HepG2 (cell line): ENCODE data around the gene SETD1A. TPM values are rescaled to one million over a fixed set of nuclear protein-coding genes. Genes with fewer than 3 reads are reported as not detected.

Experiments
- AGO2 ChIP-seq: fragments of 200-400 bp; formaldehyde crosslinking; optimal IDR thresholded peaks from 2 replicates; pipeline ENCODE3; 2017; ENCODE audit warnings: mild to moderate bottlenecking, low read depth, low read length, moderate library complexity
- HNRNPLL ChIP-seq: fragments of 200-400 bp; formaldehyde crosslinking; IDR thresholded peaks from 2 replicates; pipeline ENCODE4 v1.6.1; 2017; ENCODE audit warnings: mild to moderate bottlenecking, low read depth, low read length; ENCODE audit not compliant: poor library complexity, severe bottlenecking
- HOXA3 ChIP-seq: sonication (generic); formaldehyde crosslinking; IDR thresholded peaks from 2 replicates; pipeline ENCODE4 v1.5.0; 2020; ENCODE audit warnings: missing genetic modification reagents
- MTF1 ChIP-seq: sonication (generic); formaldehyde crosslinking; IDR thresholded peaks from 2 replicates; pipeline ENCODE4 v1.5.0; 2020; ENCODE audit warnings: missing genetic modification reagents
- NCOA2 ChIP-seq: sonication (generic); formaldehyde crosslinking; IDR thresholded peaks from 2 replicates; pipeline ENCODE4 v1.8.0; 2022; ENCODE audit warnings: inconsistent platforms
- PHF20 ChIP-seq: sonication (generic); formaldehyde crosslinking; IDR thresholded peaks from 2 replicates; pipeline ENCODE4 v1.5.0; 2020; ENCODE audit warnings: mild to moderate bottlenecking, missing genetic modification reagents
- ZBED4 ChIP-seq: sonication (generic); formaldehyde crosslinking; IDR thresholded peaks from 2 replicates; pipeline ENCODE4 v1.4.0; 2020; ENCODE audit warnings: missing genetic modification reagents, borderline replicate concordance
- ZBTB1 ChIP-seq: sonication (generic); formaldehyde crosslinking; IDR thresholded peaks from 2 replicates; pipeline ENCODE4 v1.4.0; 2020; ENCODE audit warnings: missing genetic modification reagents, borderline replicate concordance
- ZBTB8A ChIP-seq: sonication (generic); formaldehyde crosslinking; IDR thresholded peaks from 2 replicates; pipeline ENCODE4 v1.4.0; 2020; ENCODE audit warnings: mild to moderate bottlenecking, low read depth, missing genetic modification reagents, borderline replicate concordance
- ZNF136 ChIP-seq: sonication (generic); formaldehyde crosslinking; IDR thresholded peaks from 2 replicates; pipeline ENCODE4 v1.8.1; 2022; ENCODE audit warnings: low read depth, mild to moderate bottlenecking, moderate library complexity, missing genetic modification reagents
- ZNF292 ChIP-seq: sonication (generic); formaldehyde crosslinking; IDR thresholded peaks from 2 replicates; pipeline ENCODE4 v1.8.1; 2022; ENCODE audit warnings: mild to moderate bottlenecking, low read depth, missing genetic modification reagents, borderline replicate concordance
- ZNF484 ChIP-seq: sonication (generic); formaldehyde crosslinking; IDR thresholded peaks from 2 replicates; pipeline ENCODE4 v1.5.1; 2020; ENCODE audit warnings: mild to moderate bottlenecking, low read depth, missing genetic modification reagents, borderline replicate concordance
- ZNF501 ChIP-seq: sonication (generic); formaldehyde crosslinking; IDR thresholded peaks from 2 replicates; pipeline ENCODE4 v1.5.1; 2020; ENCODE audit warnings: mild to moderate bottlenecking, moderate library complexity, missing genetic modification reagents
- ZNF773 ChIP-seq: sonication (generic); formaldehyde crosslinking; IDR thresholded peaks from 2 replicates; pipeline ENCODE4 v1.4.0; 2020; ENCODE audit warnings: missing genetic modification reagents, borderline replicate concordance
- ZSCAN31 ChIP-seq: sonication (generic); formaldehyde crosslinking; IDR thresholded peaks from 2 replicates; pipeline ENCODE4 v1.5.0; 2020; ENCODE audit warnings: low read depth, mild to moderate bottlenecking, missing genetic modification reagents
- polyA plus RNA-seq, 8 experiments: library from polyadenylated mRNA; depleted of rRNA in 3 of 8; stranded (reverse) in 7 of 8; unstranded in 1 of 8; fragments of >200 nt; fragmentation: Illumina TruSeq in 4 of 8; extraction: Trizol in 4 of 8; gene quantifications; 2 replicates each; pipeline versions ENCODE4 v1.2.1 to v1.2.3, GENCODE V29; 2011 to 2016; ENCODE audit warnings: low read depth in 4 of 8, missing spikeins in 1 of 8, mixed read lengths in 1 of 8; ENCODE audit not compliant: insufficient read depth in 1 of 8
- total RNA-seq, 5 experiments: library from RNA; depleted of rRNA; stranded (reverse); fragments of >200 nt; fragmentation: Illumina TruSeq; extraction: Trizol; gene quantifications; 2 replicates each; pipeline ENCODE4 v1.2.3, GENCODE V29; 2016; ENCODE audit warnings: low read depth in 1 of 5
- TF ChIP-seq, protein P1 (sequence below), 2 experiments: sonication (generic) in 1 of 2; formaldehyde crosslinking in 1 of 2; IDR thresholded peaks; 2 replicates each; pipeline versions ENCODE4 v1.4.0 to v1.6.1; 2016 to 2020; ENCODE audit warnings: borderline replicate concordance in 1 of 2, low read depth in 1 of 2, mild to moderate bottlenecking in 1 of 2, missing genetic modification reagents in 1 of 2
- TF ChIP-seq, protein P2 (sequence below): sonication (generic); formaldehyde crosslinking; IDR thresholded peaks from 2 replicates; pipeline ENCODE4 v1.5.1; 2020; ENCODE audit warnings: missing genetic modification reagents, mild to moderate bottlenecking, borderline replicate concordance
- TF ChIP-seq, protein P3 (sequence below): sonication (generic); IDR thresholded peaks from 2 replicates; pipeline ENCODE4 v1.6.1; 2016; ENCODE audit warnings: low read depth, borderline replicate concordance

The SETD1A gene
- total and polyA plus RNA-seq, 2 of the 13 experiments (the other 11 are each of a cell fraction or from before 2014, with no cell fraction given) = 3.8 to 5.6 TPM

DNA sequence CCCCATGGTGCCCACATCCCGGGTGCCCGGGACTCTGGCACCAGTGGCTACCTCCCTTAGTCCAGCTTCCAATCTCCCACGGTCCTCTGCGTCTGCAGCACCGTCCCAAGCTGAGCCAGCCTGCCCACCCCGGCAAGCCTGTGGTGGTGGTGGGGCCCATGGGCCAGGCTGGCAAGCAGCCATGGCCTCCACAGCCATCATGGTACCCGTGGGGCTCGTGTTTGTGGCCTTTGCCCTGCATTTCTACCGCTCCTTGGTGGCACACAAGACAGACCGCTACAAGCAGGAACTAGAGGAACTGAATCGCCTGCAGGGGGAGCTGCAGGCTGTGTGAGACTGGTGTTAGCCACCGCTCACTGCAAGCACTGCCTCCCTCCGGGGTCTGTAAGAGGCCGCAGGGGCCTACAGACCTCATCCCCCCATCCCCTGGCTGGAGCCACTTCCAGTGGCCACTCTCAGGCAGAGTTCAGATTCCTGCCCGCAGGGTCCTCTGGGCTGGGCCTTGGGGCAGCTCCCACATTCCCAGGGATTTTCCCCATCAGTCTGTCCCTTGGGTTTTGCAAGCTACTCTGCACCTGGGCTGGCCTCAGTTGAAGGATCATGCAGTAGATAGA is 3.9 kb upstream of the SETD1A start (continued):
- TF ChIP-seq, protein P1, sequence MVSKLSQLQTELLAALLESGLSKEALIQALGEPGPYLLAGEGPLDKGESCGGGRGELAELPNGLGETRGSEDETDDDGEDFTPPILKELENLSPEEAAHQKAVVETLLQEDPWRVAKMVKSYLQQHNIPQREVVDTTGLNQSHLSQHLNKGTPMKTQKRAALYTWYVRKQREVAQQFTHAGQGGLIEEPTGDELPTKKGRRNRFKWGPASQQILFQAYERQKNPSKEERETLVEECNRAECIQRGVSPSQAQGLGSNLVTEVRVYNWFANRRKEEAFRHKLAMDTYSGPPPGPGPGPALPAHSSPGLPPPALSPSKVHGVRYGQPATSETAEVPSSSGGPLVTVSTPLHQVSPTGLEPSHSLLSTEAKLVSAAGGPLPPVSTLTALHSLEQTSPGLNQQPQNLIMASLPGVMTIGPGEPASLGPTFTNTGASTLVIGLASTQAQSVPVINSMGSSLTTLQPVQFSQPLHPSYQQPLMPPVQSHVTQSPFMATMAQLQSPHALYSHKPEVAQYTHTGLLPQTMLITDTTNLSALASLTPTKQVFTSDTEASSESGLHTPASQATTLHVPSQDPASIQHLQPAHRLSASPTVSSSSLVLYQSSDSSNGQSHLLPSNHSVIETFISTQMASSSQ (IDR thresholded peaks at IDR 0.05; ENCODE audit: low read depth) = no peak
- TF ChIP-seq, protein P1 (CRISPR knock-in tag; IDR thresholded peaks at IDR 0.05; ENCODE audit: borderline replicate concordance) = no peak
- TF ChIP-seq ZNF136 (CRISPR knock-in tag) (peak; percentile 70; the same call in 1 of the 2 replicates), ZNF773 (CRISPR knock-in tag) (no peak), AGO2 (peak; percentile 97), ZBTB8A (no peak), MTF1 (CRISPR knock-in tag) (no peak), HNRNPLL (peak; percentile 41), ZBTB1 (CRISPR knock-in tag) (no peak), NCOA2 (CRISPR knock-in tag) (0 out of 2 replicates have a peak, but pooled peaks have one; percentile 25), HOXA3 (CRISPR knock-in tag) (peak; percentile 58; the same call in 1 of the 2 replicates), ZBED4 (peak; percentile 38; the same call in 1 of the 2 replicates), ZSCAN31 (CRISPR knock-in tag) (no peak; the same call in none of the 2 replicates), ZNF292 (CRISPR knock-in tag) (peak; percentile 63; the same call in 1 of the 2 replicates), PHF20 (CRISPR knock-in tag) (no peak), ZNF484 (CRISPR knock-in tag) (no peak), ZNF501 (CRISPR knock-in tag) (peak; percentile 60; the same call in 1 of the 2 replicates)
- TF ChIP-seq, protein P2, sequence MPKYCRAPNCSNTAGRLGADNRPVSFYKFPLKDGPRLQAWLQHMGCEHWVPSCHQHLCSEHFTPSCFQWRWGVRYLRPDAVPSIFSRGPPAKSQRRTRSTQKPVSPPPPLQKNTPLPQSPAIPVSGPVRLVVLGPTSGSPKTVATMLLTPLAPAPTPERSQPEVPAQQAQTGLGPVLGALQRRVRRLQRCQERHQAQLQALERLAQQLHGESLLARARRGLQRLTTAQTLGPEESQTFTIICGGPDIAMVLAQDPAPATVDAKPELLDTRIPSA (CRISPR knock-in tag) = no peak
- TF ChIP-seq, protein P3, sequence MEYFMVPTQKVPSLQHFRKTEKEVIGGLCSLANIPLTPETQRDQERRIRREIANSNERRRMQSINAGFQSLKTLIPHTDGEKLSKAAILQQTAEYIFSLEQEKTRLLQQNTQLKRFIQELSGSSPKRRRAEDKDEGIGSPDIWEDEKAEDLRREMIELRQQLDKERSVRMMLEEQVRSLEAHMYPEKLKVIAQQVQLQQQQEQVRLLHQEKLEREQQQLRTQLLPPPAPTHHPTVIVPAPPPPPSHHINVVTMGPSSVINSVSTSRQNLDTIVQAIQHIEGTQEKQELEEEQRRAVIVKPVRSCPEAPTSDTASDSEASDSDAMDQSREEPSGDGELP = 0 out of 2 replicates have a peak, but pooled peaks have one; percentile 17
